NCI-H82 treated with DMSO at 0.1 percent for 48 hours (cell line): ENCODE measurements around the gene BCAS1.

Experiments
- DNase-seq: peaks from one replicate; lab custom pipeline; 2025; ENCODE audit not compliant: unreplicated experiment; lab: John Stamatoyannopoulos, UW

The BCAS1 gene

DNA sequence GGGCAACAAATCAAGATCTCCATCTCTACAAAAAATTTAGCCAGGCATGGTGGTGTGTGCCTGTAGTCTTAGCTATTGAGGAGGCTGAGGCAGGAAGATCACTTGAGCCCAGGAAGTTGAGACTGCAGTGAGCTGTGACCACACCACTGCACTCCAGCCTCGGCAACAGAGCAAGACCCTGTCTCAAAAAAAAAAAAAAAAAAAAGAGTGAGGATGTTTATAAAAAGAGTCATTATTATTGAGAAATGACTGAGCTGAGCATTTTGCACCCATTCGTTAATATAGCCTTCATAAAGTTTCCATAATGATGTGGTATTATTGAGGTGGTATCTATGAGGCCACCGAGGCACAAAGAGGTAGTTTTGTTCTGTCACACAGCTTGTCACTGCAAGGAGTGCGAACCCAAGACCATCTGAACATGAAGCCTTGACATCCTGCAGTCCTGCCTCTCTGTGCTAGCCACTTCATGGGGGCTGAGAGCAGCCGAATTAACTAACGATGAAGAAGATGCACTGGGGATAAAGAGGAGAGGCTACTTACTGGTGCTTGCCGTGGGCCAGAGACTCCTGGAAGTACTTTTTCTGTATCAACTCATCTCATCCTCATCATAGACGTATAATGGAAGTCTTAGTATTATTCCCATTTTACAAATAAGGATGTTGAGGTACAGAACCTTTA lies 175.5 kb downstream of the BCAS1 start:
- DNase-seq = no peak
